HG03097 (cell line): ENCODE measurements around the gene DNAH3.
"Not testable (repeated sequence)": the region's sequence is repeated elsewhere in the genome, so short reads cannot be mapped to it uniquely, and the experiment has no call there.

Experiments used
- ATAC-seq: cut with Tn5 transposase; IDR thresholded peaks from one replicate; pipeline ENCODE4 v1.9.1; 2021; ENCODE audit not compliant: unreplicated experiment, low FRiP score

DNAH3 gene

GRCh38 chr16:21023509-21024202, 127.0 kb downstream of the DNAH3 start:
- no peak for ATAC-seq

GRCh38 chr16:21021316-21021715, 129.3 kb downstream of the DNAH3 start:
- no peak for ATAC-seq

- ATAC-seq, result no peak
Observed at GRCh38 chr16:21009815-21010214, 140.8 kb downstream of the DNAH3 start.

GRCh38 chr16:21005008-21005407, 145.6 kb downstream of the DNAH3 start:
- ATAC-seq, result no peak

GRCh38 chr16:21001262-21001661, 149.4 kb downstream of the DNAH3 start:
- no peak for ATAC-seq

GRCh38 chr16:20997147-20997546, 153.5 kb downstream of the DNAH3 start:
- ATAC-seq, result no peak

- ATAC-seq, result no peak
Observed at GRCh38 chr16:20995711-20996110, 154.9 kb downstream of the DNAH3 start.

GRCh38 chr16:20989496-20990070, 161.1 kb downstream of the DNAH3 start:
- not testable (repeated sequence) for ATAC-seq

- no peak for ATAC-seq
Observed at GRCh38 chr16:20987049-20987448, 163.6 kb downstream of the DNAH3 start.

- ATAC-seq, result no peak
Observed at GRCh38 chr16:20984019-20984418, 166.6 kb downstream of the DNAH3 start.

- ATAC-seq, result no peak
Observed at GRCh38 chr16:20976576-20976975, 174.1 kb downstream of the DNAH3 start.

GRCh38 chr16:20973201-20973600, 177.4 kb downstream of the DNAH3 start:
- not testable (repeated sequence) for ATAC-seq

- ATAC-seq, result no peak
Observed at GRCh38 chr16:20971401-20971800, 179.2 kb downstream of the DNAH3 start.

- no peak for ATAC-seq
Observed at GRCh38 chr16:20969386-20969785, 181.3 kb downstream of the DNAH3 start.

GRCh38 chr16:20968765-20969164, 181.9 kb downstream of the DNAH3 start:
- ATAC-seq, result no peak

GRCh38 chr16:20960899-20961298, 189.7 kb downstream of the DNAH3 start:
- no peak for ATAC-seq

- no peak for ATAC-seq
Observed at GRCh38 chr16:20957153-20957552, 193.5 kb downstream of the DNAH3 start.

- ATAC-seq, result no peak
Observed at GRCh38 chr16:20956319-20956718, 194.3 kb downstream of the DNAH3 start.

GRCh38 chr16:20954574-20954973, 196.1 kb downstream of the DNAH3 start:
- ATAC-seq, result no peak

GRCh38 chr16:20952139-20952920, 198.3 kb downstream of the DNAH3 start:
- ATAC-seq, result no peak

- no peak for ATAC-seq
Observed at GRCh38 chr16:20950294-20950693, 200.4 kb downstream of the DNAH3 start.

GRCh38 chr16:20949660-20950059, 201.0 kb downstream of the DNAH3 start:
- ATAC-seq, result no peak
